IMR-90 (cell line): Measurements from ENCODE around the gene POLR3A. TPM values are rescaled to one million over a fixed set of nuclear protein-coding genes. Genes with fewer than 3 reads are reported as not detected.

Experiments
- ATAC-seq: fragments of 200-7000 bp; cut with Tn5 transposase; 2 replicates; pipeline ENCODE4 v1.9.1; 2020; ENCODE audit warnings: low read depth, mild to moderate bottlenecking, moderate library complexity
- BruUV-seq: library from RNA; stranded (reverse); fragments of 400-500 nt; replicated peaks from 2 replicates; lab custom pipeline; 2021; lab: Mats Ljungman, UMichigan
- CTCF ChIA-PET: fragments of 300-600 bp; formaldehyde crosslinking; extraction: SDS; loops from one replicate; lab custom pipeline; 2021; ENCODE audit warnings: antibody characterized with exemption; lab: Yijun Ruan, JAX
- POLR2A ChIA-PET: fragments of 300-600 bp; sonication (Branson Sonifier 250); formaldehyde crosslinking; loops from one replicate; lab custom pipeline; 2022; ENCODE audit warnings: antibody characterized with exemption; ENCODE audit not compliant: unreplicated experiment; lab: Charles Lee
- DNase-seq: peaks from one replicate; pipeline ENCODE4 v3.0.0; 2013
- H2AFZ ChIP-seq: replicated peaks from 2 replicates; pipeline ENCODE3; 2013; ENCODE audit warnings: low read length, mild to moderate bottlenecking; ENCODE audit not compliant: poor library complexity
- H2AK5ac ChIP-seq: 2 replicates; pipeline ENCODE4 v1.6.1; 2013; ENCODE audit warnings: low read depth, low read length, inconsistent platforms
- H2AK9ac ChIP-seq: replicated peaks from 2 replicates; pipeline ENCODE3; 2013; ENCODE audit warnings: mild to moderate bottlenecking, low read depth, low read length, moderate library complexity; ENCODE audit not compliant: poor library complexity
- H2BK120ac ChIP-seq: 2 replicates; pipeline ENCODE4 v1.6.1; 2013; ENCODE audit warnings: low read depth, low read length, inconsistent platforms
- H2BK15ac ChIP-seq: 3 replicates; pipeline ENCODE4 v1.6.1; 2013; ENCODE audit warnings: low read depth, low read length, inconsistent platforms
- H2BK20ac ChIP-seq: 2 replicates; pipeline ENCODE4 v1.6.1; 2013; ENCODE audit warnings: low read depth, mild to moderate bottlenecking, inconsistent platforms, low read length, moderate library complexity
- H2BK5ac ChIP-seq: 2 replicates; pipeline ENCODE4 v1.6.1; 2013; ENCODE audit warnings: mild to moderate bottlenecking, low read depth, low read length, inconsistent platforms; ENCODE audit not compliant: poor library complexity, severe bottlenecking
- H3K14ac ChIP-seq: replicated peaks from 2 replicates; pipeline ENCODE4 v1.6.1; 2013; ENCODE audit warnings: low read depth, low read length, inconsistent platforms
- H3K18ac ChIP-seq: 2 replicates; pipeline ENCODE4 v1.6.1; 2013; ENCODE audit warnings: low read depth, low read length, control low read depth
- H3K23ac ChIP-seq: 2 replicates; pipeline ENCODE4 v1.6.1; 2013; ENCODE audit warnings: low read depth, low read length, inconsistent platforms
- H3K27ac ChIP-seq: 2 replicates; pipeline ENCODE4 v1.5.1; 2013; ENCODE audit warnings: mild to moderate bottlenecking, control low read depth, low read length; ENCODE audit not compliant: insufficient read depth
- H3K27me3 ChIP-seq: 2 replicates; pipeline ENCODE4 v1.6.1; 2013; ENCODE audit warnings: low read length; ENCODE audit not compliant: control insufficient read depth, insufficient read depth
- H3K36me3 ChIP-seq: 2 replicates; pipeline ENCODE4 v1.6.1; 2013; ENCODE audit warnings: low read length, mixed read lengths; ENCODE audit not compliant: control insufficient read depth, insufficient read depth
- H3K4ac ChIP-seq: 2 replicates; pipeline ENCODE4 v1.6.1; 2013; ENCODE audit warnings: low read depth, low read length, inconsistent platforms
- H3K4me1 ChIP-seq: 2 replicates; pipeline ENCODE4 v1.6.1; 2013; ENCODE audit warnings: low read length, mixed read lengths; ENCODE audit not compliant: control insufficient read depth, insufficient read depth
- H3K4me2 ChIP-seq: 2 replicates; pipeline ENCODE4 v1.6.1; 2013; ENCODE audit warnings: low read depth, mild to moderate bottlenecking, control low read depth, low read length, moderate library complexity
- H3K4me3 ChIP-seq: 2 replicates; pipeline ENCODE4 v1.5.1; 2013; ENCODE audit warnings: low read depth, mild to moderate bottlenecking, control low read depth, low read length, moderate library complexity; ENCODE audit not compliant: insufficient read depth
- H3K56ac ChIP-seq: 2 replicates; pipeline ENCODE4 v1.6.1; 2013; ENCODE audit warnings: low read length, inconsistent platforms; ENCODE audit not compliant: insufficient read depth; ENCODE audit errors: extremely low read depth
- H3K79me1 ChIP-seq, 2 experiments: 2 replicates each; pipeline ENCODE4 v1.6.1; 2013; ENCODE audit warnings: low read length in 2 of 2, inconsistent platforms in 1 of 2, low read depth in 1 of 2
- H3K9ac ChIP-seq: 2 replicates; pipeline ENCODE4 v1.6.1; 2013; ENCODE audit warnings: low read depth, low read length, control low read depth
- H3K9me1 ChIP-seq: 2 replicates; pipeline ENCODE4 v1.6.1; 2013; ENCODE audit warnings: low read length, inconsistent platforms; ENCODE audit not compliant: insufficient read depth
- H3K9me3 ChIP-seq: 2 replicates; pipeline ENCODE4 v1.6.1; 2013; ENCODE audit warnings: low read length; ENCODE audit not compliant: control insufficient read depth, insufficient read depth
- H4K20me1 ChIP-seq: 2 replicates; pipeline ENCODE4 v1.6.1; 2013; ENCODE audit warnings: low read length, inconsistent platforms; ENCODE audit not compliant: insufficient read depth
- H4K5ac ChIP-seq: 2 replicates; pipeline ENCODE4 v1.6.1; 2013; ENCODE audit warnings: mild to moderate bottlenecking, low read depth, low read length, control low read depth
- H4K8ac ChIP-seq, 2 experiments: 2 replicates each; pipeline ENCODE4 v1.6.1; 2013; ENCODE audit warnings: low read depth in 2 of 2, low read length in 2 of 2, control low read depth in 1 of 2, inconsistent platforms in 1 of 2
- H4K91ac ChIP-seq: 2 replicates; pipeline ENCODE4 v1.6.1; 2013; ENCODE audit warnings: low read depth, low read length, inconsistent platforms; ENCODE audit not compliant: insufficient read depth
- BHLHE40 ChIP-seq: fragments of 150-350 bp; IDR thresholded peaks from 2 replicates; pipeline ENCODE4 v1.6.1; 2016; ENCODE audit warnings: mild to moderate bottlenecking, low read depth, low read length
- CHD1 ChIP-seq: IDR thresholded peaks from 2 replicates; pipeline ENCODE4 v1.6.1; 2012; ENCODE audit warnings: low read depth, low read length, improper control_type of control experiment
- CTCF ChIP-seq: conservative IDR thresholded peaks from 2 replicates; pipeline ENCODE4 v1.5.1; 2012; ENCODE audit warnings: mild to moderate bottlenecking, low read depth, low read length, improper control_type of control experiment
- ELK1 ChIP-seq: fragments of 150-350 bp; IDR thresholded peaks from 2 replicates; pipeline ENCODE4 v1.6.1; 2016; ENCODE audit warnings: low read depth, mild to moderate bottlenecking, low read length, moderate library complexity, borderline replicate concordance
- FOS ChIP-seq: fragments of 150-350 bp; IDR thresholded peaks from 2 replicates; pipeline ENCODE4 v1.6.1; 2016; ENCODE audit warnings: low read depth, low read length
- MXI1 ChIP-seq: IDR thresholded peaks from 2 replicates; pipeline ENCODE4 v1.6.1; 2012; ENCODE audit warnings: low read depth, mild to moderate bottlenecking, low read length, moderate library complexity, borderline replicate concordance
- NFE2L2 ChIP-seq: fragments of 150-350 bp; IDR thresholded peaks from 2 replicates; pipeline ENCODE4 v1.6.1; 2016; ENCODE audit warnings: low read depth, mild to moderate bottlenecking, low read length
- RAD21 ChIP-seq: IDR thresholded peaks from 2 replicates; pipeline ENCODE4 v1.6.1; 2012; ENCODE audit warnings: low read length, improper control_type of control experiment
- RFX5 ChIP-seq: IDR thresholded peaks from 2 replicates; pipeline ENCODE4 v1.8.0; 2012; ENCODE audit warnings: low read depth, mild to moderate bottlenecking, low read length, moderate library complexity
- SMC3 ChIP-seq: fragments of 150-350 bp; IDR thresholded peaks from 2 replicates; pipeline ENCODE4 v1.6.1; 2016; ENCODE audit warnings: low read depth, mild to moderate bottlenecking, antibody characterized with exemption, low read length, moderate library complexity
- WGBS, 2 experiments: methylation state at CpG; one replicate each; pipeline versions ENCODE4 v1.1.5 to v1.1.7; 2013; ENCODE audit warnings: missing lambda C conversion rate in 2 of 2; ENCODE audit not compliant: insufficient read length in 1 of 2; ENCODE audit errors: extremely low coverage in 2 of 2; 5-methylcytosine and 5-hydroxymethylcytosine counted together
- dilution Hi-C: fragments of 300-500 bp; cut with HindIII; formaldehyde crosslinking; loops from one replicate; pipeline ENCODE4 v1.14.3; 2018; ENCODE audit warnings: low sequenced_read_pairs; ENCODE audit not compliant: unreplicated experiment
- in situ Hi-C: fragments of 300-500 bp; cut with MboI; formaldehyde crosslinking; loops from 3 replicates; pipeline ENCODE4 v1.14.3; 2019; ENCODE audit warnings: low sequenced_read_pairs, inconsistent platforms, mixed read lengths
- intact Hi-C: fragments of 100-400 bp; cut with micrococcal nuclease; formaldehyde crosslinking; loops from 2 replicates; pipeline ENCODE4 v1.10.0; 2022
- polyA plus RNA-seq, 3 experiments: library from polyadenylated mRNA; depleted of rRNA; stranded (reverse); fragments of >200 nt; gene quantifications; 2 replicates each; pipeline ENCODE4 v1.2.3, GENCODE V29; 2012; ENCODE audit warnings: low replicate concordance in 1 of 3
- total RNA-seq: library from RNA; depleted of rRNA; stranded (reverse); fragments of >200 nt; gene quantifications from 2 replicates; pipeline ENCODE4 v1.2.3, GENCODE V29; 2012

The POLR3A gene
- total and polyA plus RNA-seq, 2 of the 4 experiments (the other 2 are of a cell fraction), result 11.9 to 24.4 TPM

GRCh38 chr10:77974396-77975074 lies 54.8 kb downstream of the POLR3A start:
- CTCF ChIA-PET, result interaction anchor here (0.6 to 1.1 kb wide), 4 partner anchors 30 to 138 kb away, joined by 3 read pairs; no protein-coding TSS in a partner anchor
- in situ Hi-C loops (loop anchor here (5.0 kb wide), 1 partner anchor 127 kb away; no protein-coding TSS in a partner anchor), intact Hi-C loops (loop anchor here (1.0 kb wide), 1 partner anchor 128 kb away; no protein-coding TSS in a partner anchor), dilution Hi-C loops (no loop called here)
- Histone ChIP-seq H2AFZ (no peak overlapping the region), H2BK15ac (no peak overlapping the region), H2AK9ac (no peak overlapping the region), H3K79me1 (peaks cover 0 to 25% of the 10 kb centered on the region in 2 experiments; a peak in 3 of 4 replicates), H3K56ac (no peak overlapping the region), H3K14ac (no peak overlapping the region), H4K91ac (no peak overlapping the region), H3K27ac (no peak overlapping the region), H3K4ac (no peak overlapping the region), H2BK120ac (no peak overlapping the region), H3K9me3 (peaks cover 2% of the 10 kb centered on the region; the same call in 1 of the 2 replicates), H3K9me1 (peaks cover 6% of the 10 kb centered on the region), H3K18ac (no peak overlapping the region), H4K8ac (no peak overlapping the region), H2BK5ac (no peak overlapping the region), H3K9ac (no peak overlapping the region), H3K36me3 (peaks cover 25% of the 10 kb centered on the region), H3K4me2 (no peak overlapping the region), H4K5ac (no peak overlapping the region), H4K20me1 (no peaks in the 10 kb centered on the region), H3K4me3 (no peak overlapping the region), H3K27me3 (no peaks in the 10 kb centered on the region), H2AK5ac (no peak overlapping the region), H2BK20ac (no peak overlapping the region), H3K4me1 (peaks cover 3% of the 10 kb centered on the region; the same call in 1 of the 2 replicates), H3K23ac (no peak overlapping the region)
- BruUV-seq, result no TSS peak
- DNase-seq (peak; percentile 67), ATAC-seq (no peak)
- peak; percentile 70 for TF ChIP-seq RAD21
- TF ChIP-seq FOS, result no peak
- TF ChIP-seq RFX5, result no peak
- TF ChIP-seq NFE2L2, result no peak
- peak; percentile 67 for TF ChIP-seq SMC3
- TF ChIP-seq CTCF, result peak; percentile 70
- TF ChIP-seq CHD1, result no peak
- TF ChIP-seq MXI1, result no peak
- TF ChIP-seq BHLHE40, result no peak
- TF ChIP-seq ELK1, result no peak
- POLR2A ChIA-PET, result no interaction called here
- WGBS, 2 experiments, result no CpG with 5 or more reads among the region's 8 CpGs
